ENCODE results near the gene LAMB3. TPM values are rescaled to one million over a fixed set of nuclear protein-coding genes. Genes with fewer than 3 reads are reported as not detected.

The LAMB3 gene
- total RNA-seq, 1 donor from 2014 or later, result 4.2 TPM

- Histone ChIP-seq H3K36me3 (ENCODE audit: insufficient read depth, low read length) (no peaks in the 10 kb centered on the region), H3K9ac (ENCODE audit: low read length) (no peak overlapping the region), H3K9me3 (ENCODE audit: insufficient read depth, low read depth, low read length) (no peaks in the 10 kb centered on the region), H4K20me1 (ENCODE audit: insufficient read depth, low read length) (no peaks in the 10 kb centered on the region), H3K4me3 (ENCODE audit: insufficient read depth, low read depth, low read length) (no peak overlapping the region), H3K79me2 (ENCODE audit: insufficient read depth, low read length) (no peaks in the 10 kb centered on the region), H3K4me1 (ENCODE audit: insufficient read depth, low read length) (peaks cover 3% of the 10 kb centered on the region), H3K4me2 (ENCODE audit: low read length) (no peak overlapping the region), H2AFZ (ENCODE audit: low read depth, low read length) (no peak overlapping the region), H3K27ac (ENCODE audit: low read depth, low read length) (no peak overlapping the region), H3K27me3 (ENCODE audit: insufficient read depth, low read length) (peaks cover 22% of the 10 kb centered on the region)
- Mint-ChIP-seq H3K36me3 (ENCODE audit: low read depth, unreplicated experiment) (no peaks in the 10 kb centered on the region), H3K4me1 (ENCODE audit: low read depth, unreplicated experiment) (peaks cover 3% of the 10 kb centered on the region), H3K9me3 (ENCODE audit: unreplicated experiment) (peaks cover 2% of the 10 kb centered on the region), H3K27me3 (ENCODE audit: low read depth, unreplicated experiment) (peaks cover 67% of the 10 kb centered on the region), H3K27ac (ENCODE audit: unreplicated experiment) (no peak overlapping the region), H3K4me3 (ENCODE audit: unreplicated experiment) (no peak overlapping the region)
- no peak for TF ChIP-seq CTCF (IDR thresholded peaks at IDR 0.05; ENCODE audit: insufficient read depth, low read depth, low read length)
- TF ChIP-seq EZH2 (IDR thresholded peaks at IDR 0.05; ENCODE audit: insufficient read depth, low read length), result no peak
- FAIRE-seq, result no peak
- no peak for DNase-seq (ENCODE audit: low read depth)
These were observed 44.4 kb upstream of the LAMB3 start for GRCh38 chr1:209696673-209697072.

- Mint-ChIP-seq H3K4me1 (ENCODE audit: low read depth, unreplicated experiment) (peaks cover 17% of the 10 kb centered on the region), H3K27me3 (ENCODE audit: low read depth, unreplicated experiment) (peaks cover 41% of the 10 kb centered on the region), H3K27ac (ENCODE audit: unreplicated experiment) (no peak overlapping the region), H3K4me3 (ENCODE audit: unreplicated experiment) (no peak overlapping the region), H3K9me3 (ENCODE audit: unreplicated experiment) (peaks cover 2% of the 10 kb centered on the region), H3K36me3 (ENCODE audit: low read depth, unreplicated experiment) (no peaks in the 10 kb centered on the region)
- H3K9ac ChIP-seq (ENCODE audit: low read length), result no peak overlapping the region
- H3K4me1 ChIP-seq (ENCODE audit: insufficient read depth, low read length), result peaks cover 7% of the 10 kb centered on the region
- H3K27me3 ChIP-seq (ENCODE audit: insufficient read depth, low read length), result peaks cover 19% of the 10 kb centered on the region
- no peak overlapping the region for H3K27ac ChIP-seq (ENCODE audit: low read depth, low read length)
- H2AFZ ChIP-seq (ENCODE audit: low read depth, low read length), result no peak overlapping the region
- TF ChIP-seq CTCF (IDR thresholded peaks at IDR 0.05; ENCODE audit: insufficient read depth, low read depth, low read length) (peak; percentile 88), EZH2 (IDR thresholded peaks at IDR 0.05; ENCODE audit: insufficient read depth, low read length) (no peak)
- no peaks in the 10 kb centered on the region for H3K36me3 ChIP-seq (ENCODE audit: insufficient read depth, low read length)
- peak overlapping the region; percentile 38 for H3K4me2 ChIP-seq (ENCODE audit: low read length)
- H3K79me2 ChIP-seq (ENCODE audit: insufficient read depth, low read length), result no peaks in the 10 kb centered on the region
- no peak overlapping the region for H3K4me3 ChIP-seq (ENCODE audit: insufficient read depth, low read depth, low read length)
- DNase-seq (ENCODE audit: low read depth) (peak; percentile 34), FAIRE-seq (peak; percentile 43)
- H4K20me1 ChIP-seq (ENCODE audit: insufficient read depth, low read length), result no peaks in the 10 kb centered on the region
- H3K9me3 ChIP-seq (ENCODE audit: insufficient read depth, low read depth, low read length), result no peaks in the 10 kb centered on the region
These were observed 40.7 kb upstream of the LAMB3 start for GRCh38 chr1:209692745-209693504.

GRCh38 chr1:209692296-209692695 is 40.1 kb upstream of the LAMB3 start:
- Mint-ChIP-seq H3K9me3 (ENCODE audit: unreplicated experiment) (peaks cover 2% of the 10 kb centered on the region), H3K27me3 (ENCODE audit: low read depth, unreplicated experiment) (peaks cover 38% of the 10 kb centered on the region), H3K27ac (ENCODE audit: unreplicated experiment) (peak overlapping the region; percentile 3), H3K4me3 (ENCODE audit: unreplicated experiment) (no peak overlapping the region), H3K36me3 (ENCODE audit: low read depth, unreplicated experiment) (no peaks in the 10 kb centered on the region), H3K4me1 (ENCODE audit: low read depth, unreplicated experiment) (peaks cover 20% of the 10 kb centered on the region)
- peaks cover 19% of the 10 kb centered on the region for H3K27me3 ChIP-seq (ENCODE audit: insufficient read depth, low read length)
- no peak overlapping the region for H3K27ac ChIP-seq (ENCODE audit: low read depth, low read length)
- no peaks in the 10 kb centered on the region for H3K79me2 ChIP-seq (ENCODE audit: insufficient read depth, low read length)
- no peaks in the 10 kb centered on the region for H3K9me3 ChIP-seq (ENCODE audit: insufficient read depth, low read depth, low read length)
- FAIRE-seq (no peak), DNase-seq (ENCODE audit: low read depth) (no peak)
- TF ChIP-seq CTCF (IDR thresholded peaks at IDR 0.05; ENCODE audit: insufficient read depth, low read depth, low read length), result no peak
- no peak for TF ChIP-seq EZH2 (IDR thresholded peaks at IDR 0.05; ENCODE audit: insufficient read depth, low read length)
- H3K36me3 ChIP-seq (ENCODE audit: insufficient read depth, low read length), result no peaks in the 10 kb centered on the region
- H3K4me3 ChIP-seq (ENCODE audit: insufficient read depth, low read depth, low read length), result no peak overlapping the region
- no peaks in the 10 kb centered on the region for H4K20me1 ChIP-seq (ENCODE audit: insufficient read depth, low read length)
- peaks cover 7% of the 10 kb centered on the region for H3K4me1 ChIP-seq (ENCODE audit: insufficient read depth, low read length)
- H2AFZ ChIP-seq (ENCODE audit: low read depth, low read length), result no peak overlapping the region
- peak overlapping the region; percentile 38 for H3K4me2 ChIP-seq (ENCODE audit: low read length)
- H3K9ac ChIP-seq (ENCODE audit: low read length), result no peak overlapping the region

Data from astrocyte (in vitro differentiated cells and primary cell).